Endothelial cell (in vitro differentiated cells): ENCODE results near the gene MRPS26. TPM values are rescaled to one million over a fixed set of nuclear protein-coding genes. Genes with fewer than 3 reads are reported as not detected.

Experiments
- DNase-seq: peaks from one replicate; pipeline ENCODE4 v3.0.0; 2021; ENCODE audit warnings: low spot score
- H3K27ac Mint-ChIP-seq: one replicate; pipeline ENCODE4 v1.8.0; 2021; ENCODE audit warnings: mixed read lengths, inconsistent platforms; ENCODE audit not compliant: unreplicated experiment
- H3K27me3 Mint-ChIP-seq: one replicate; pipeline ENCODE4 v1.8.0; 2021; ENCODE audit warnings: mild to moderate bottlenecking, moderate library complexity, mixed read lengths, inconsistent platforms; ENCODE audit not compliant: unreplicated experiment
- H3K36me3 Mint-ChIP-seq: one replicate; pipeline ENCODE4 v1.8.0; 2021; ENCODE audit warnings: mild to moderate bottlenecking, low read depth, mixed read lengths, inconsistent platforms; ENCODE audit not compliant: unreplicated experiment
- H3K4me1 Mint-ChIP-seq: one replicate; pipeline ENCODE4 v1.8.0; 2021; ENCODE audit warnings: mild to moderate bottlenecking, mixed read lengths, inconsistent platforms; ENCODE audit not compliant: unreplicated experiment
- H3K4me3 Mint-ChIP-seq: one replicate; pipeline ENCODE4 v1.8.0; 2021; ENCODE audit warnings: mild to moderate bottlenecking, mixed read lengths, inconsistent platforms; ENCODE audit not compliant: unreplicated experiment
- H3K9me3 Mint-ChIP-seq: one replicate; pipeline ENCODE4 v1.8.0; 2021; ENCODE audit warnings: mixed read lengths, inconsistent platforms; ENCODE audit not compliant: unreplicated experiment
- CTCF ChIP-seq: fragments of 200-600 bp; sonication (generic); IDR thresholded peaks from one replicate; pipeline ENCODE4 v1.5.0; 2021; ENCODE audit warnings: antibody characterized with exemption; ENCODE audit not compliant: unreplicated experiment
- total RNA-seq: library from RNA; stranded (reverse); fragmentation: NEBNext Ultra II Directional; extraction: Animal tissue kit (Norgen Biotek cat#: 25700); gene quantifications from one replicate; pipeline ENCODE4 v1.2.1, GENCODE V29; 2021; ENCODE audit not compliant: unreplicated experiment

Gene MRPS26
- total RNA-seq, 1 donor from 2014 or later, result 28.9 TPM

GRCh38 chr20:3041854-3042409 lies 3.9 kb upstream of the MRPS26 start:
- peaks cover 10% of the 10 kb centered on the region for H3K27me3 Mint-ChIP-seq
- DNase-seq, result no peak

GRCh38 chr20:3042625-3043024 lies 3.2 kb upstream of the MRPS26 start:
- peaks cover 10% of the 10 kb centered on the region for H3K27me3 Mint-ChIP-seq
- H3K9me3 Mint-ChIP-seq, result no peaks in the 10 kb centered on the region
- peaks cover 24% of the 10 kb centered on the region for H3K4me1 Mint-ChIP-seq
- no peak for DNase-seq
- no peak for TF ChIP-seq CTCF
- no peak overlapping the region for H3K4me3 Mint-ChIP-seq
- H3K36me3 Mint-ChIP-seq, result peaks cover 21% of the 10 kb centered on the region
- H3K27ac Mint-ChIP-seq, result no peak overlapping the region

More at GRCh38 chr20:3041854-3042409, 3.9 kb upstream of the MRPS26 start:
- TF ChIP-seq CTCF, result no peak
- Mint-ChIP-seq H3K4me1 (peaks cover 23% of the 10 kb centered on the region), H3K36me3 (peaks cover 21% of the 10 kb centered on the region), H3K27ac (peak overlapping the region; percentile 94), H3K4me3 (peak overlapping the region; percentile 80), H3K9me3 (no peaks in the 10 kb centered on the region)

GRCh38 chr20:3043322-3043721 lies 2.5 kb upstream of the MRPS26 start, which contains the start of gene GNRH2:
Gene GNRH2 (plus strand): TSS chr20:3043622. CDS start chr20:3044415, 793 bp downstream.
- H3K27me3 Mint-ChIP-seq, result peaks cover 10% of the 10 kb centered on the region
- H3K4me3 Mint-ChIP-seq, result peak within 1 kb of the TSS; percentile 12
- H3K27ac Mint-ChIP-seq, result no peak within 1 kb of the TSS
- H3K9me3 Mint-ChIP-seq, result no peaks in the 10 kb centered on the region
- H3K36me3 Mint-ChIP-seq, result peaks cover 18% of the 10 kb centered on the region
- H3K4me1 Mint-ChIP-seq, result peaks cover 24% of the 10 kb centered on the region
- TF ChIP-seq CTCF, result no peak
- DNase-seq, result no peak

- TF ChIP-seq CTCF, result no peak
- Mint-ChIP-seq H3K27me3 (peaks cover 10% of the 10 kb centered on the region), H3K36me3 (peaks cover 19% of the 10 kb centered on the region), H3K27ac (no peak overlapping the region), H3K4me1 (peaks cover 24% of the 10 kb centered on the region), H3K4me3 (no peak overlapping the region), H3K9me3 (no peaks in the 10 kb centered on the region)
- DNase-seq, result no peak
Measured at GRCh38 chr20:3044336-3044965, 1.4 kb upstream of the MRPS26 start.
